Natural killer cell treated with Interleukin-12 subunit alpha and Interleukin-12 subunit beta and Interleukin-15 and Interleukin-18, amount 100 ng/mL, for 72 hours (primary cell): ENCODE results near the gene RPS28. TPM values are rescaled to one million over a fixed set of nuclear protein-coding genes. Genes with fewer than 3 reads are reported as not detected.
"Not testable (repeated sequence)": the region's sequence is repeated elsewhere in the genome, so short reads cannot be mapped to it uniquely, and the experiment has no call there.

Source experiments
- ATAC-seq, 2 donors: fragments of 150-1000 bp; cut with Tn5 transposase in 1 of 2; sonication (Bioruptor Pico), chemical (Tn5 transposase) in 1 of 2; 2 replicates each; pipeline ENCODE4 v1.10.0; 2021
- DNase-seq: peaks from one replicate; pipeline ENCODE4 v3.0.0; 2022; ENCODE audit warnings: low spot score
- H3K27ac Mint-ChIP-seq, 2 donors: 1 replicate in 1 of 2; 2 replicates in 1 of 2; pipeline ENCODE4 v1.8.0; 2022; ENCODE audit warnings: mixed read lengths in 2 of 2, mild to moderate bottlenecking in 1 of 2, moderate library complexity in 1 of 2
- H3K27me3 Mint-ChIP-seq, 2 donors: 1 replicate in 1 of 2; 2 replicates in 1 of 2; pipeline ENCODE4 v1.8.0; 2022; ENCODE audit warnings: mixed read lengths in 2 of 2
- H3K36me3 Mint-ChIP-seq: one replicate; pipeline ENCODE4 v1.8.0; 2022; ENCODE audit warnings: mixed read lengths
- H3K4me1 Mint-ChIP-seq, 2 donors: 1 replicate in 1 of 2; 2 replicates in 1 of 2; pipeline ENCODE4 v1.8.0; 2022; ENCODE audit warnings: low read depth in 2 of 2, mixed read lengths in 2 of 2, mild to moderate bottlenecking in 1 of 2
- H3K4me3 Mint-ChIP-seq: one replicate; pipeline ENCODE4 v1.8.0; 2022; ENCODE audit warnings: mixed read lengths
- H3K9me3 Mint-ChIP-seq: 2 replicates; pipeline ENCODE4 v1.8.0; 2022; ENCODE audit warnings: mixed read lengths
- total RNA-seq, 2 donors: library from RNA; stranded (reverse); gene quantifications; one replicate each; pipeline ENCODE4 v1.2.3, GENCODE V29; 2022

Gene RPS28
- total RNA-seq, 2 donors from 2014 or later: 1,268 to 1,635 TPM

- H3K4me1 Mint-ChIP-seq: peaks cover 0 to 3% of the 10 kb centered on the region in 2 donors
- H3K36me3 Mint-ChIP-seq: no peaks in the 10 kb centered on the region
- DNase-seq (no peak), ATAC-seq (no peak)
- no peak overlapping the region for H3K4me3 Mint-ChIP-seq
- no peaks in the 10 kb centered on the region for H3K27me3 Mint-ChIP-seq
- H3K9me3 Mint-ChIP-seq: no peaks in the 10 kb centered on the region
- H3K27ac Mint-ChIP-seq: no peak overlapping the region
Observed at GRCh38 chr19:8331263-8331845, 10.1 kb downstream of the RPS28 start.

GRCh38 chr19:8332976-8333766 is 11.9 kb downstream of the RPS28 start:
- Mint-ChIP-seq H3K27ac (no peak overlapping the region), H3K4me1 (peaks cover 0 to 6% of the 10 kb centered on the region in 2 donors), H3K27me3 (no peaks in the 10 kb centered on the region), H3K36me3 (no peaks in the 10 kb centered on the region), H3K9me3 (no peaks in the 10 kb centered on the region), H3K4me3 (no peak overlapping the region)
- ATAC-seq (no peak), DNase-seq (no peak)

- H3K9me3 Mint-ChIP-seq: no peaks in the 10 kb centered on the region
- H3K36me3 Mint-ChIP-seq: no peaks in the 10 kb centered on the region
- no peaks in the 10 kb centered on the region for H3K27me3 Mint-ChIP-seq
- H3K27ac Mint-ChIP-seq: no peak overlapping the region
- DNase-seq: no peak
- peak overlapping the region; percentile 42 for H3K4me3 Mint-ChIP-seq
- H3K4me1 Mint-ChIP-seq: peaks cover 0 to 6% of the 10 kb centered on the region in 2 donors
- ATAC-seq: no peak
Observed at GRCh38 chr19:8333767-8334457, 12.6 kb downstream of the RPS28 start.

- Mint-ChIP-seq H3K27me3 (no peaks in the 10 kb centered on the region), H3K27ac (no peak overlapping the region), H3K4me1 (peaks cover 0 to 6% of the 10 kb centered on the region in 2 donors), H3K4me3 (peak overlapping the region; percentile 42), H3K9me3 (no peaks in the 10 kb centered on the region), H3K36me3 (no peaks in the 10 kb centered on the region)
- DNase-seq: peak; percentile 84
- peak; percentile 79 to 93 for ATAC-seq
Observed at GRCh38 chr19:8334458-8335342, 13.4 kb downstream of the RPS28 start.

- Mint-ChIP-seq H3K27ac (no peak overlapping the region), H3K36me3 (no peaks in the 10 kb centered on the region), H3K4me1 (peaks cover 0 to 6% of the 10 kb centered on the region in 2 donors), H3K9me3 (no peaks in the 10 kb centered on the region), H3K4me3 (peak overlapping the region; percentile 23), H3K27me3 (no peaks in the 10 kb centered on the region)
- ATAC-seq: peak; percentile 66 to 69
- no peak for DNase-seq
Observed at GRCh38 chr19:8335343-8336071, 14.2 kb downstream of the RPS28 start.

GRCh38 chr19:8336072-8336569 is 14.8 kb downstream of the RPS28 start:
- Mint-ChIP-seq H3K4me1 (peaks cover 0 to 9% of the 10 kb centered on the region in 2 donors), H3K9me3 (no peaks in the 10 kb centered on the region), H3K27ac (no peak overlapping the region), H3K36me3 (no peaks in the 10 kb centered on the region), H3K27me3 (no peaks in the 10 kb centered on the region), H3K4me3 (peak overlapping the region; percentile 23)
- no peak for ATAC-seq
- no peak for DNase-seq

GRCh38 chr19:8336660-8337059 is 15.4 kb downstream of the RPS28 start:
- Mint-ChIP-seq H3K4me1 (peaks cover 0 to 9% of the 10 kb centered on the region in 2 donors), H3K4me3 (no peak overlapping the region), H3K36me3 (no peaks in the 10 kb centered on the region), H3K27me3 (no peaks in the 10 kb centered on the region), H3K27ac (no peak overlapping the region), H3K9me3 (no peaks in the 10 kb centered on the region)
- DNase-seq (no peak), ATAC-seq (no peak)

- peaks cover 0 to 9% of the 10 kb centered on the region in 2 donors for H3K4me1 Mint-ChIP-seq
- H3K4me3 Mint-ChIP-seq: no peak overlapping the region
- no peak for DNase-seq
- H3K27ac Mint-ChIP-seq: no peak overlapping the region
- ATAC-seq: no peak
- no peaks in the 10 kb centered on the region for H3K27me3 Mint-ChIP-seq
- no peaks in the 10 kb centered on the region for H3K9me3 Mint-ChIP-seq
- no peaks in the 10 kb centered on the region for H3K36me3 Mint-ChIP-seq
Observed at GRCh38 chr19:8337728-8338127, 16.4 kb downstream of the RPS28 start.

GRCh38 chr19:8338835-8339234 is 17.5 kb downstream of the RPS28 start:
- Mint-ChIP-seq H3K36me3 (no peaks in the 10 kb centered on the region), H3K27ac (no peak overlapping the region), H3K27me3 (no peaks in the 10 kb centered on the region), H3K9me3 (no peaks in the 10 kb centered on the region), H3K4me1 (peaks cover 7 to 15% of the 10 kb centered on the region in 2 donors), H3K4me3 (no peak overlapping the region)
- no peak for DNase-seq
- ATAC-seq: no peak

- peaks cover 7 to 15% of the 10 kb centered on the region in 2 donors for H3K4me1 Mint-ChIP-seq
- no peak for ATAC-seq
- no peak overlapping the region for H3K4me3 Mint-ChIP-seq
- H3K36me3 Mint-ChIP-seq: no peaks in the 10 kb centered on the region
- H3K27me3 Mint-ChIP-seq: no peaks in the 10 kb centered on the region
- H3K27ac Mint-ChIP-seq: no peak overlapping the region
- no peaks in the 10 kb centered on the region for H3K9me3 Mint-ChIP-seq
- DNase-seq: peak; percentile 22
Observed at GRCh38 chr19:8340341-8341096, 19.2 kb downstream of the RPS28 start.

- peak; percentile 25 for DNase-seq
- not testable (repeated sequence) for H3K9me3 Mint-ChIP-seq, H3K27me3 Mint-ChIP-seq, H3K36me3 Mint-ChIP-seq, ATAC-seq, H3K27ac Mint-ChIP-seq
- Mint-ChIP-seq H3K4me3 (peak overlapping the region; percentile 3), H3K4me1 (peaks cover 7 to 11% of the 10 kb centered on the region in 2 donors)
Observed at GRCh38 chr19:8341504-8341903, 20.2 kb downstream of the RPS28 start.

GRCh38 chr19:8342316-8342683 is 21.0 kb downstream of the RPS28 start:
- H3K4me1 Mint-ChIP-seq: peaks cover 7 to 9% of the 10 kb centered on the region in 2 donors
- no peaks in the 10 kb centered on the region for H3K9me3 Mint-ChIP-seq
- H3K4me3 Mint-ChIP-seq: peak overlapping the region; percentile 3
- DNase-seq (peak; percentile 59), ATAC-seq (no peak)
- no peaks in the 10 kb centered on the region for H3K27me3 Mint-ChIP-seq
- no peak overlapping the region for H3K27ac Mint-ChIP-seq
- H3K36me3 Mint-ChIP-seq: no peaks in the 10 kb centered on the region
